ENCODE measurements around the gene TTC7B. TPM values are rescaled to one million over a fixed set of nuclear protein-coding genes. Genes with fewer than 3 reads are reported as not detected.

The TTC7B gene
- total and polyA plus RNA-seq, 7 donors = 18.9 to 97.0 (median 59.0) TPM

DNA sequence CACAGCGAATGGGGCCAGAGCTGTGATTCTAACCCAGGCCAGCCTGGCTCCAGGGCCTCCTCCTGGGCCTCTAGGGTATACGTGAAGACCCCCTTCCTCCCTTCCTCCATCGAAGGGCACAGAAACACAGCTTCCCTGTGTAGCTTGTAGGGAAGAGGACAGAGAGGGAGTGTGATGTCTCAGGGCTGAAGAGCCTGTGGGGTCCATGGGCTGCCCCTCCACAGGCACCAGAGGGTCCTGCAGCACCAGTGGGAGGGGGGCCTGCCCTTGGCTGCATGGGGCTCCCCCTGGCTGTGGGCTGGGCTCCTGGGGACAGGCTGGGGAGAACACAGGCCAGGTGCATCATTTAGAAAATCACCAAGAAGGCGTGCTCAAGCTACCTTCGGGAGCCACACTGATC, 240.9 kb downstream of the TTC7B start:
- peak overlapping the region; percentile 18 for H3K27ac ChIP-seq
- H3K9me3 ChIP-seq = no peaks in the 10 kb centered on the region
- intact Hi-C loops (cut with DNase I) = no loop called here
- DNase-seq (peak in 1 of 2 donors; percentile 28), ATAC-seq (no peak)
- no peaks in the 10 kb centered on the region for H3K27me3 ChIP-seq (ENCODE audit: insufficient read depth in 3 of 3, low read length in 2 of 3)
- H3K4me1 ChIP-seq = peaks cover 44% of the 10 kb centered on the region
- no peak overlapping the region for H3K4me3 ChIP-seq
- TF ChIP-seq, protein P1, sequence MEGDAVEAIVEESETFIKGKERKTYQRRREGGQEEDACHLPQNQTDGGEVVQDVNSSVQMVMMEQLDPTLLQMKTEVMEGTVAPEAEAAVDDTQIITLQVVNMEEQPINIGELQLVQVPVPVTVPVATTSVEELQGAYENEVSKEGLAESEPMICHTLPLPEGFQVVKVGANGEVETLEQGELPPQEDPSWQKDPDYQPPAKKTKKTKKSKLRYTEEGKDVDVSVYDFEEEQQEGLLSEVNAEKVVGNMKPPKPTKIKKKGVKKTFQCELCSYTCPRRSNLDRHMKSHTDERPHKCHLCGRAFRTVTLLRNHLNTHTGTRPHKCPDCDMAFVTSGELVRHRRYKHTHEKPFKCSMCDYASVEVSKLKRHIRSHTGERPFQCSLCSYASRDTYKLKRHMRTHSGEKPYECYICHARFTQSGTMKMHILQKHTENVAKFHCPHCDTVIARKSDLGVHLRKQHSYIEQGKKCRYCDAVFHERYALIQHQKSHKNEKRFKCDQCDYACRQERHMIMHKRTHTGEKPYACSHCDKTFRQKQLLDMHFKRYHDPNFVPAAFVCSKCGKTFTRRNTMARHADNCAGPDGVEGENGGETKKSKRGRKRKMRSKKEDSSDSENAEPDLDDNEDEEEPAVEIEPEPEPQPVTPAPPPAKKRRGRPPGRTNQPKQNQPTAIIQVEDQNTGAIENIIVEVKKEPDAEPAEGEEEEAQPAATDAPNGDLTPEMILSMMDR (IDR thresholded peaks at IDR 0.05) = no peak
- WGBS, 3 donors = 84 to 89% (median 89%) methylated on average over 5 of the region's 5 CpGs
- peaks cover 0 to 21% of the 10 kb centered on the region in 2 donors for H3K36me3 ChIP-seq (ENCODE audit: insufficient read depth in 1 of 2, low read depth in 1 of 2)

DNA sequence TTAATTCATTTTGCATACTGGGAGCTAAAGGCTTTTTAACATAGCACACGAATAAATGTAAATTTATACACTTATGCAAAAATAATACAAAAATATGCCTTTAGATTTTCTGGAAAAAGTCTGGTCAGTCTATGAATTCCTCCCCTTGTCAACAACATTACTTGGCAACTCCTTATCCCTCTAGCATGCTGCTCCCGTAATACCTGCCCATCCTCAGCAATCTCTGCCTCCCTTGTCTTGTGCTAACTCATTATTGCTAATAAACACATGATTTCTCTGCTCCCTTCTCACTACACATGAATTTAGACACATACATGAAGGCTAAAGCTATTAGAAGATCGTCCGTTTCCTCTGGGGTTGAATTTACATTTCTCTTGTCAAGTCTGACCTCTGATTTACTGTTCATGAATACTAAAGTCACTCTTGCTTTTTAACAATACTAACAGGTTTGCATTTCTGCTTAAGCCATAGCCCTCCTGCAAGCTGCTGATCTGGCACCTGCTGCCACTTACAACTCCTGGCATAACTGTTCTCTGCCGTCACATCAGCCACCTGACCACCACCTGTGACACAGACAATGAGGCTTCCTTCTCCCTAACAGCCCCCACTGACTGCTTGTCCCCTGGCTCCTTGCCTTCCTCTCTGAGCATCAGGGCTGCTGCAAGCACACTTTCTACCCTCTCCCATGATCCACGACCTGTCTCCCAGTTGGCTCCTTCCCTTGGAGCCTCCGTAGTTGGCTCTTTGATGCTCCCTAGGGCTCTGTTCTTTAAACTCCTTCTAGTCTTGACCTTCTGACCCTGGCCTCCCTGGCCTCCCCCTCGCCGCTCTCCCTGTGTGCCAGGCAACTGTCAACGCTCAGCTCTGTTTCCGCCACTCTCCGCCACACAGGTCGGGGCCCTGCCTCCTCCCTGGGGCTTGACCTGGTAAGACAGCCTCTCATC, 241.8 kb downstream of the TTC7B start:
- H3K4me1 ChIP-seq = peaks cover 43% of the 10 kb centered on the region
- peak overlapping the region; percentile 18 for H3K27ac ChIP-seq
- ATAC-seq (peak; percentile 60 to 70 (median 68)), DNase-seq (peak; percentile 46 to 79)
- WGBS, 3 donors = 39 to 58% (median 49%) methylated on average over 13 of the region's 13 CpGs
- intact Hi-C loops (cut with DNase I) = loop anchor here in 1 of 2 donors (5.0 kb wide), 1 partner anchor 167 kb away; no protein-coding TSS in a partner anchor
- H3K9me3 ChIP-seq = no peaks in the 10 kb centered on the region
- H3K4me3 ChIP-seq = no peak overlapping the region
- H3K27me3 ChIP-seq (ENCODE audit: insufficient read depth in 3 of 3, low read length in 2 of 3) = no peaks in the 10 kb centered on the region
- TF ChIP-seq, protein P1 (IDR thresholded peaks at IDR 0.05) = no peak
- H3K36me3 ChIP-seq (ENCODE audit: insufficient read depth in 1 of 2, low read depth in 1 of 2) = peaks cover 0 to 19% of the 10 kb centered on the region in 2 donors

DNA sequence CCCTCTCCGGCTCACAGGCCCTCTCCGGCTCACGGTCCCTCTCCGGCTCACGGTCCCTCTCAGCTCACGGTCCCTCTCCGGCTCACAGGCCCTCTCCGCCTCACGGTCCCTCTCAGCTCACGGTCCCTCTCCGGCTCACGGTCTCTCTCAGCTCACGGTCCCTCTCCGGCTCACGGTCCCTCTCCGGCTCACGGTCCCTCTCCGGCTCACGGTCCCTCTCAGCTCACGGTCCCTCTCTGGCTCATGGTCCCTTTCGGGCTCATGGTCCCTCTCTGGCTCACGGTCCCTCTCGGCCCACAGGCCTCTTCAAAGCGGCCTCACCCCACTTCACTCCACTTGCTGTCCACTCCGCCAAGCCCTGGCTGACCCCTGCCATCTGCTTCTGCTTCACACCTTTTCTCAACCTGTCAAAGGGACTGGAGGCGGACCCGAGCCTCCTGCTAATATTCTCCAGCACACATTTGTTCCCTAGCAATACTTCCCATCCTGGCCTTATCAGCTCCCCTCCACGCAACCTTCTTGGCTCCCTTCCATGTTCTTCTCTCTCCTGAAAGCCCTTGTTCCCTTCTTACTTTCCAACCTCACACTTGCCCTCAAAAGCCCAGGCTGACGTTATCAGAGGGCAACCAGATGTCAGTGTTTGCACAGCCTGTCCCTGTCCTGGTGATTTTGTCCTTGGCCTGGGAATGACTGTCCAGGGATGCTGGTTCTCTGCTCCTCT, 242.7 kb downstream of the TTC7B start:
- no peak for ATAC-seq
- 94 to 95% (median 94%) methylated on average over 22 to 29 of the region's 29 CpGs for WGBS, 3 donors

DNA sequence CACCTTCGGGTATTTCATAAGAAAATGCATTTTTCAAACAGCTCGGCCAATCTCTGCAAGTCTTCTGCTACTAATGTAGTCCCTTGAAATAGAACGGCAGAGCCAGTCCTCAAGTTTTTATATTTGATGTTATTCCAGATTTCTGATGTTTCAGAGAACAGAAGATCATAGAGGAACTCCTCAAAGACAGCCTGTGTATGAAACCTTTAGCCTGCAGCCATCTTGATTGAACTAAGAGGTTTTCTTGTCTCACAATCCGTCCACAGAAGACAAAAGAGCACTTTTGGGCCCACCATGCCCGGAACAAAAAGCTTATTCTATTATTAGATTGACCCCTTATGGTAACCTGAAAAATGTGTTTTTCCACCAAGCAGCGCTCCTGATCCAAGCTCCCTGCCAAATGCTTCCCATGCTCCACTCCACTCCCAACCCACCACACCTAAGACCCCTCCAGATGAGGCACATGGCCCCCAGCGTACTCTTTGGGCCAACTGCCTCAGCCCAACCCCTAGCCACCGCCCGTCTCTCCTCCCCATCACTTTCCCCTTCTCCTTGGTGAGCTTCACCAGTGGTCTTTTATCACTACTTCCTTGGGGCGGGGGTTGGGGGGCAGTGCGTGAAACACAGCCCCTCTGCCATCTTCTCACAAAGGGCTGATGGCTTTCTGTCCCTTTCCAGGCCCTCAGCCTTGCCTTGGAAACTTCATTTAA, 243.6 kb downstream of the TTC7B start:
- ATAC-seq (no peak), DNase-seq (peak in 1 of 2 donors; percentile 24)
- 94 to 95% (median 94%) methylated on average over 11 of the region's 11 CpGs for WGBS, 3 donors
- TF ChIP-seq, protein P1 (IDR thresholded peaks at IDR 0.05) = no peak
- H3K4me1 ChIP-seq = peaks cover 38% of the 10 kb centered on the region
- H3K27me3 ChIP-seq (ENCODE audit: insufficient read depth in 3 of 3, low read length in 2 of 3) = no peaks in the 10 kb centered on the region
- H3K4me3 ChIP-seq = no peak overlapping the region
- H3K36me3 ChIP-seq (ENCODE audit: insufficient read depth in 1 of 2, low read depth in 1 of 2) = peaks cover 0 to 13% of the 10 kb centered on the region in 2 donors
- intact Hi-C loops (cut with DNase I) = loop anchor here in 1 of 2 donors (5.0 kb wide), 1 partner anchor 165 kb away; no protein-coding TSS in a partner anchor
- peak overlapping the region; percentile 57 for H3K27ac ChIP-seq
- H3K9me3 ChIP-seq = no peaks in the 10 kb centered on the region

More for the DNA sequence above, 242.7 kb downstream of the TTC7B start:
- peak in 1 of 2 donors; percentile 43 for DNase-seq
- Histone ChIP-seq H3K4me1 (peaks cover 40% of the 10 kb centered on the region), H3K36me3 (ENCODE audit: insufficient read depth in 1 of 2, low read depth in 1 of 2) (peaks cover 0 to 16% of the 10 kb centered on the region in 2 donors), H3K27ac (no peak overlapping the region), H3K9me3 (no peaks in the 10 kb centered on the region), H3K4me3 (no peak overlapping the region), H3K27me3 (ENCODE audit: insufficient read depth in 3 of 3, low read length in 2 of 3) (no peaks in the 10 kb centered on the region)
- TF ChIP-seq, protein P1 (IDR thresholded peaks at IDR 0.05) = no peak
- intact Hi-C loops (cut with DNase I) = loop anchor here in 1 of 2 donors (5.0 kb wide), 1 partner anchor 166 kb away; no protein-coding TSS in a partner anchor

Data from psoas muscle (tissue), 8 donors.